Central memory CD8-positive, alpha-beta T cell (primary cell): ENCODE measurements around the gene CERCAM.
A peak's percentile ranks its signal among the peaks of the same experiment; 100 is the strongest.

Experiments
- ATAC-seq: fragments of 150-1000 bp; cut with Tn5 transposase; replicated peaks from 2 replicates; pipeline ENCODE4 v1.10.0; 2022; ENCODE audit warnings: mild to moderate bottlenecking, moderate FRiP score, moderate number of reproducible peaks; ENCODE audit not compliant: poor library complexity, severe bottlenecking; ENCODE audit errors: extremely low read depth
- DNase-seq, 2 donors: peaks; one replicate each; pipeline ENCODE4 v3.0.0; 2021; ENCODE audit warnings: low spot score in 2 of 2
- H3K27ac Mint-ChIP-seq: one replicate; pipeline ENCODE4 v1.8.0; 2022; ENCODE audit warnings: low read depth, mild to moderate bottlenecking, moderate library complexity, mixed read lengths
- H3K27me3 Mint-ChIP-seq: one replicate; pipeline ENCODE4 v1.8.0; 2022; ENCODE audit warnings: mixed read lengths
- H3K36me3 Mint-ChIP-seq: one replicate; pipeline ENCODE4 v1.8.0; 2022; ENCODE audit warnings: mild to moderate bottlenecking, moderate library complexity, mixed read lengths; ENCODE audit not compliant: insufficient read depth
- H3K4me1 Mint-ChIP-seq: one replicate; pipeline ENCODE4 v1.8.0; 2022; ENCODE audit warnings: mixed read lengths
- H3K4me3 Mint-ChIP-seq: one replicate; pipeline ENCODE4 v1.8.0; 2022; ENCODE audit warnings: mild to moderate bottlenecking, moderate library complexity, mixed read lengths
- H3K9me3 Mint-ChIP-seq: one replicate; pipeline ENCODE4 v1.8.0; 2022; ENCODE audit warnings: mixed read lengths

Gene CERCAM, protein sequence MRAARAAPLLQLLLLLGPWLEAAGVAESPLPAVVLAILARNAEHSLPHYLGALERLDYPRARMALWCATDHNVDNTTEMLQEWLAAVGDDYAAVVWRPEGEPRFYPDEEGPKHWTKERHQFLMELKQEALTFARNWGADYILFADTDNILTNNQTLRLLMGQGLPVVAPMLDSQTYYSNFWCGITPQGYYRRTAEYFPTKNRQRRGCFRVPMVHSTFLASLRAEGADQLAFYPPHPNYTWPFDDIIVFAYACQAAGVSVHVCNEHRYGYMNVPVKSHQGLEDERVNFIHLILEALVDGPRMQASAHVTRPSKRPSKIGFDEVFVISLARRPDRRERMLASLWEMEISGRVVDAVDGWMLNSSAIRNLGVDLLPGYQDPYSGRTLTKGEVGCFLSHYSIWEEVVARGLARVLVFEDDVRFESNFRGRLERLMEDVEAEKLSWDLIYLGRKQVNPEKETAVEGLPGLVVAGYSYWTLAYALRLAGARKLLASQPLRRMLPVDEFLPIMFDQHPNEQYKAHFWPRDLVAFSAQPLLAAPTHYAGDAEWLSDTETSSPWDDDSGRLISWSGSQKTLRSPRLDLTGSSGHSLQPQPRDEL

DNA sequence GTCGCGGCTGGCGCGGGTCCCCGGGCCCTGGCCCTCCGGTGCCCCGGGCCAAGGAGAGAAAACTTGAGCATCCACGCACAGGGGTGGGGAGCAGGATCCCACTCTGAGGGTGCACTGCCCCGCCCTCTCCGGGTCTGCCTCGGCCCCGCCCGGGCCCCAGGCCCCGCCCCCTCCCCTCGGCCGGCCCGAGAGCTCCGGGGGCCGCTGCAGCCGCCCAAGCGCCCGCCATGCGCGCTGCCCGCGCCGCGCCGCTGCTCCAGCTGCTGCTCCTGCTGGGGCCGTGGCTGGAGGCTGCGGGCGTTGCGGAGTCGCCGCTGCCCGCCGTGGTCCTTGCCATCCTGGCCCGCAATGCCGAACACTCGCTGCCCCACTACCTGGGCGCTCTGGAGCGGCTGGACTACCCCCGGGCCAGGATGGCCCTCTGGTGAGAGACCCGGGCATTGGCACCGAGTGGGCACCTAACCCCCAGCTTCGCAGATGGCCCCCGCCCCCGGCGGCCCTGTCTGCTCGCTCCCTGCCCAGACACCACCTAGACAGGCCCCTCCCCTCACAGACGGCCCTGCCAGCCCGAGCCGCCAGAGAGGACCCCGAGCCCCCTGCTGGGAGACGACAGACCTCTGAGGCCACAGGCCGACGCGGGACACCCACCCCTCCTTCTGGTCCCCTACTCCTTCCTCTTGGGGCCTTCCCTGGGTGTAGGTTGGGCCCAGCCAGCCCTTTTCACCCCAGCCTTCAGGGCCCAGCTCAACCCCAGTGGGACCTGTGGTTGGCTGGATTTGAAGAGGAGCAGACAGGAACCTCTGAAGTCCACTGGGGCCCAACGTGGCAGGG, at the start of gene CERCAM:
TSS of gene CERCAM (plus strand) at position 207 of the 831 bp plus-strand sequence. CDS start at position 228, 21 bp downstream.
- peak; percentile 74 for ATAC-seq
- H3K4me3 Mint-ChIP-seq = peak within 1 kb of the TSS; percentile 80
- peak; percentile 17 to 23 for DNase-seq
- peaks cover 24% of the 10 kb centered on the region for H3K27me3 Mint-ChIP-seq
- H3K27ac Mint-ChIP-seq = peak within 1 kb of the TSS; percentile 25
- no peaks in the 10 kb centered on the region for H3K4me1 Mint-ChIP-seq
- H3K36me3 Mint-ChIP-seq = peaks cover 3% of the 10 kb centered on the region
- H3K9me3 Mint-ChIP-seq = no peaks in the 10 kb centered on the region

DNA sequence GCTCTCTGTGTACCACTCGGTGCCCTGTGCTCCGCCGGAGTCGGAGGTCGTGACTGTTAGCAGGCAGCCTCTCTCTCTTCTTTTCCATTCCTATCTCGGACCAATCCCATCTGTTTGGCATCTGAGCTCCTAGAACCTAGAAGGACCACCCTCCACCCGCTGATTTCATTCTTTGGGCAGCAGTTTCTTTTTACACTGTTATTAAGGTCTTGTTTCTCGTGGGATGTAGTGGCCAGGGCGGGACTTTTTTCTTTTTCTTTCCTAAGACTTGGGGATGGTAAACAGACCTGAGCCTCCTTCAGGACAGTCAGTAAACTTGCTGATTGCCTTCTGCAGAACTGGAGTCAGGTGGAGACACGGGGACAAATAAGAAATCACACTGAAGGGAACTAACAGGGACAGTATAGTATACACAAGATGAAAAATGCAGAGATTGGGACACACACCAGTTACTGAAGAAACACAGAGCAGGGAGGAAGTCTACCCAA, 49.0 kb upstream of the CERCAM start:
- ATAC-seq = no peak
- Mint-ChIP-seq H3K9me3 (no peaks in the 10 kb centered on the region), H3K27me3 (peaks cover 10% of the 10 kb centered on the region), H3K27ac (peak overlapping the region; percentile 95), H3K36me3 (peaks cover 4% of the 10 kb centered on the region), H3K4me1 (peaks cover 34% of the 10 kb centered on the region), H3K4me3 (peak overlapping the region; percentile 93)
- no peak for DNase-seq

DNA sequence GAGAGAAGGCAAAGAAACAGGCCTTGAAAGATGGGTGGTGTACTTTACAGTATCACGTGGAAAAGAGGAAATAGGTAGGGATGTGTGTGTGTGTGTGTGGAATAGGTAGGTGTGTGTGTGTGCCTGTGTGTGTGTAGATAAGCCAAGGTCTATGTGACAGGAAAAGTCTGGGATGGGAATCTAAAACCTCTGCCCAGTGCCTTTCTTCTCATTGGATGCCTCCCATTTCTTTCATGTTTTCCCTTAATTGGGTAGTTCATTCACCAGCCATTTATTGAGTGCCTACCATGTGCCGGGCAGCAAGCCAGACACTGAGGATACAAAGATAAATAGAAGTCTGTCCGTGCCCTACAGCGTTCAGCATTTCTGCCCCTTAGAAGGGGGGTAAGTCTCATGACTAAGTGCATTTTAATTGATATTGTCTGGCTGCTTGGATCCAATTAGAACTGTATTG, 48.4 kb upstream of the CERCAM start:
- Mint-ChIP-seq H3K27me3 (peaks cover 4% of the 10 kb centered on the region), H3K4me1 (peaks cover 34% of the 10 kb centered on the region), H3K27ac (peak overlapping the region; percentile 95), H3K4me3 (peak overlapping the region; percentile 93), H3K9me3 (no peaks in the 10 kb centered on the region), H3K36me3 (peaks cover 4% of the 10 kb centered on the region)
- DNase-seq = no peak
- ATAC-seq = no peak

DNA sequence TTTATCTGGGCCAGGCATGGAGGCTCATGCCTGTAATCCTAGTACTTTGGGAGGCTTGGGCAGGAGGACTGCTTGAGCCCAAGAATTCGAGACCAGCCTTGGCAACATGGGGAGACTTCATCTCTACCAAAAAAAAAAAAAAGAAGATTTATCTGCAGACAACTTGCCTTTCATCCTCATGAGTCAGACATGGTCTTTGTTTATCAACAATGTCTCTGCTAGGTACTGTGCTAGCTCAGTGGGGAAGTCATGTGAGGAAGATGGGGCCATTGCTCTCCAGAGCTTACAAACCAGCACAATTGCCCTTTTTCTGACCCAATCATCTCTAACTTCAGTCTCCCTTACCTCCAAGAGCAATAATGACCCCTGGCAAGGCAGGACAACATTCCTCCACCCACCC, 47.9 kb upstream of the CERCAM start:
- peak overlapping the region; percentile 93 for H3K4me3 Mint-ChIP-seq

DNA sequence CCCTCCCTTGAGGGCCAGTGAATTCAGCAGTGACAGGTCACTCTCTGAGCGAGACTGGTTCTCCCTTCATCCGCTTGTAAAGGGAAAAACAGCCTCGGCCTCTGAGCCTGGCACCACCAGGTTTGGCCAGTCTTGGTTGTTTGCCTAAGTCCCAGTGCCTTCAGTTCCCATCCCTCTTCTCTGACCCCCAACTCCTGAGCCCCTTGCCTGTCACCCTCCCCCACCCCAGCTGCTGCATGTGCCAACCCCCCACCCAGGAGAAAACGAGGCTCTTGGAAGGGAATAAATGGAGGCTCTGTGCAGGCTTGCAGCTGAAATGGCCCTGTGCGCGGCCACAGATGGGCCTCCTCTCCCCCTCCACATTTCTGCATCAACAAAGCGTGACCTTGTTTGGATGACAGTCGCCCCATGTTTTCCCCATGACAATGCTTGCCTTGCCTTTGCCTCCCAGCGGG, 46.4 kb upstream of the CERCAM start:
- Mint-ChIP-seq H3K4me1 (peaks cover 34% of the 10 kb centered on the region), H3K36me3 (peaks cover 22% of the 10 kb centered on the region), H3K4me3 (no peak overlapping the region), H3K9me3 (no peaks in the 10 kb centered on the region), H3K27ac (no peak overlapping the region), H3K27me3 (no peaks in the 10 kb centered on the region)
- ATAC-seq = no peak
- no peak for DNase-seq

More for the DNA sequence above, 47.9 kb upstream of the CERCAM start:
- Mint-ChIP-seq H3K4me1 (peaks cover 34% of the 10 kb centered on the region), H3K27ac (no peak overlapping the region), H3K9me3 (no peaks in the 10 kb centered on the region), H3K27me3 (no peaks in the 10 kb centered on the region), H3K36me3 (peaks cover 8% of the 10 kb centered on the region)
- DNase-seq = no peak
- ATAC-seq = no peak

DNA sequence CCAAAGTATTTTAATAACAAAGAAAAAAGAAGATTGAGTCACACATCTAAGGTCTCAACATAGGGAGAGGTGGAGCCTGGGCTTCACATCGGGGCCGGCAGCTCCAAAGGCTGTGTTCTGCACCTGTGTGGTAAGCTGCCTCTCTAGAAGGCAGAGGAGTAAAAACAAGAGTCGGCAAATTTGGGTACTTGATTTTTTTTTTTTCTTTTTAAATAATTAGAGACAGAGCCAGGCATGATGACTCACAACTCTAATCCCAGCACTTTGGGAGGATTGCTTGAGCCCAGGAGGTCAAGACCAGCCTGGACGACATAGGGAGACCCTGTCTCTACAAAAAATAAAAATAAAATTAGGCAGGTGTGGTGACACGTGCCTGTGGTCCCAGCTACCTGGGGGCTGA, 44.8 kb upstream of the CERCAM start:
- ATAC-seq (no peak), DNase-seq (no peak)
- no peak overlapping the region for H3K27ac Mint-ChIP-seq
- peaks cover 27% of the 10 kb centered on the region for H3K36me3 Mint-ChIP-seq
- H3K4me1 Mint-ChIP-seq = peaks cover 26% of the 10 kb centered on the region
- H3K27me3 Mint-ChIP-seq = no peaks in the 10 kb centered on the region
- no peak overlapping the region for H3K4me3 Mint-ChIP-seq
- no peaks in the 10 kb centered on the region for H3K9me3 Mint-ChIP-seq

DNA sequence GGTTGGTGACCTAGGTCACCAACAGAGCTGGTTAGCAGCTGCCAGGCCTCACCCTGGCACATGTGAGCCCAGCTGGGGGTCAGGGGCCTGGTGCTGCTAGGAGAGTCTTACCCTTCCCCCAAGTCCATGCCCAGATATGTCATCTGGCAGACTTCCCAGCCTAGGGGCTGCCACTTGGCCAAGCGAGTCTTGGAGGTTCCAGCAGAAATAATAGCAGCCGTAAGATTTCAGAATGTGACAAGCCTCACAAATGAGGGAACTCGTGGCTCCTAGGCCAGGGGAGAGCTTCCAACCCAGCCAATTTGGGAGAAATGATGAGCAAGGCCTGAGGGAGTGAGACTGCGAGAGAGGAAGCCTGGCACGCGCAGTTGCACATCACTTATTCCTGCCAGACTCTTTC, 38.4 kb upstream of the CERCAM start:
- ATAC-seq (no peak), DNase-seq (no peak)
- Mint-ChIP-seq H3K4me1 (peaks cover 6% of the 10 kb centered on the region), H3K36me3 (peaks cover 35% of the 10 kb centered on the region), H3K27me3 (no peaks in the 10 kb centered on the region), H3K27ac (no peak overlapping the region), H3K9me3 (no peaks in the 10 kb centered on the region), H3K4me3 (no peak overlapping the region)

DNA sequence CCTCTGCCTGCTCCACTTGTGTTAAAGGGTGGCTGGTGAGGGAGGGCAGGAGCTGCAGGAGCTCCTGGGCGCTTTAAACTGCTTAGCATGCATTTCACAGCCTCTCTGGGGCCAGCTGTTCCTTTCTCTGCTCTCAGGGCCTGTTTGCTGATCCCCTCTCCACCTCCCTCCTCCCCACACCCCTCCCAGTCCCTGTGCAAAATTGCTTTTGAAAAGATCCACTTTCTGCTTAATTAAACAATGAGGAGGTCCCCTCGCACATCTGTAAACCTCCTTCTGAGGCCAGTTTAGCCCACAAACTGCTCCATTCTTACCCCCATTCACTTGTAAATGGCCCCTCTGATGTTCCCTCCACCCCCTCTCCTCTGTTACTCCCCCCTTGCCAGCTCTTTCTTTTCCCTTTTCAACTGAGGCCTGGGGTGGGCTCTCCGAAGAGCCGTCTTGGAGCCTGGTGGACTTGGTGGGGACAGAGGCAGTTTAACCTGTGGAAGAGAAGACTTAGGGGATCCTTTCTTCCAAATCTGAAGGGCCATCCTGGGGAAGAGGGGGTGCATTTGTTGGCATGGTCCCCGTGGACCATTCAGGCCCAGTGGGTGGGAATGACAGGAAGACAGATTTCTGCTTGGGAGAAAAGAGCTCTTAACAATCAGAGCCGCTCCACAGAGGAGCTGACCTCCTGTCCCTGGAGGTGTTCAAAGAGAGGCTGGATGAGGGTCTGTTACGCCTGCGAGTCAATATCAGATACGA, 37.5 kb upstream of the CERCAM start:
- H3K27me3 Mint-ChIP-seq = no peaks in the 10 kb centered on the region
- no peak overlapping the region for H3K4me3 Mint-ChIP-seq
- peaks cover 6% of the 10 kb centered on the region for H3K4me1 Mint-ChIP-seq
- H3K9me3 Mint-ChIP-seq = no peaks in the 10 kb centered on the region
- ATAC-seq = no peak
- peaks cover 27% of the 10 kb centered on the region for H3K36me3 Mint-ChIP-seq
- H3K27ac Mint-ChIP-seq = no peak overlapping the region
- no peak for DNase-seq

DNA sequence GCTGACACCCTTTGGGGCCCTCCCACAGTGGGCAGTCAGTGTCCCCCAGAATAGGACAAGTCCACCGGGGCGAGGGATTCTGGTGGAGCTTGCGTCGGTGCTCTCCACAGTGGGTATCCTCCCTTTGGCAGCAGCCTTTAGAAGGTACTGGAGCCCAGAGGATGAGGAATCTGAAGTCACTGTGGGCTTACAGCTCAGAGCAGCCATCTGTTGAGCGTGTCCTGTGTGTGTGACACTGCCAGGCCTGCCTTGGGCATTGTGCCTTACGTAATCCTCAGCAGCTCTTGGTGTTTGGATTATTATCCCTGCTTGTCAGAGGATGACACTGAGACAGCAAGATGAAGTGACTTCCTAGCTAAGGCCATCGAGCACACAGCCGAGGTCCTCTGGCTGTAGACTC, 36.9 kb upstream of the CERCAM start:
- peaks cover 6% of the 10 kb centered on the region for H3K4me1 Mint-ChIP-seq
- H3K36me3 Mint-ChIP-seq = peaks cover 23% of the 10 kb centered on the region
- H3K27ac Mint-ChIP-seq = no peak overlapping the region
- no peaks in the 10 kb centered on the region for H3K9me3 Mint-ChIP-seq
- DNase-seq (no peak), ATAC-seq (no peak)
- H3K4me3 Mint-ChIP-seq = no peak overlapping the region
- H3K27me3 Mint-ChIP-seq = no peaks in the 10 kb centered on the region

DNA sequence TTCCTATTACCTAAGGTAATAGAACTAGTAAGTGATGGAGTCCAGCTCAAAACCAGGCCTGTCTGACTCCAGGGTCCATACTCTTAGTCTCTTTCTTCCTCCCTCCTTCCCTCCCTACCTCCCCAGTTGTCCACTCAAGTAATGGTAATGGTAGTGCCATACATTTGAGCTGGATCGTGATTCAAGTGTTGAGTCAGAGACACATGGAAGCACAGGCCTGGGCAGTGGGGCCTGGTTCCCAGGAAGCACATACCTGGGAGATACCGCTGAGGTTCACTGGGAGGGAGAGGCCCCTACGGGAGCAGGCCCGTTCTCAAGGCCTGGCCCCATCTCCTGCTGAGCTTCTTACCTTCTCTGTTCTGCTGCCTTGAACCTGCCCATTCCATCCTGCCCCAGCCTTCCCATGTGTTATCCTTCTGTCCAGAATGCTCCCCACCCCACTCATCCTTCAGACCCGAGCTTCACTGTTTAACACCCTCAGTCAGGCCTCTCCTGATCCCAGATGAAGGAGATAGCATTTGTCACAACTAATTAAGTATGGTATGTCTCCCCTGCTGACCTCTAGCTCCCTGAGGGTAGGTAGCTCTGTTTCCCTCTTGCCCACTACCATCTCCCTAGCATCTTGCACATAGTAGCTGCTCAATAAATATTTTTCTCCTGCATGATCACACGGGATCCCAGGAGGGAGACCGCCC, 35.7 kb upstream of the CERCAM start:
- Mint-ChIP-seq H3K4me3 (no peak overlapping the region), H3K27ac (no peak overlapping the region), H3K4me1 (peaks cover 6% of the 10 kb centered on the region), H3K27me3 (no peaks in the 10 kb centered on the region), H3K36me3 (peaks cover 15% of the 10 kb centered on the region), H3K9me3 (no peaks in the 10 kb centered on the region)
- DNase-seq (no peak), ATAC-seq (no peak)

DNA sequence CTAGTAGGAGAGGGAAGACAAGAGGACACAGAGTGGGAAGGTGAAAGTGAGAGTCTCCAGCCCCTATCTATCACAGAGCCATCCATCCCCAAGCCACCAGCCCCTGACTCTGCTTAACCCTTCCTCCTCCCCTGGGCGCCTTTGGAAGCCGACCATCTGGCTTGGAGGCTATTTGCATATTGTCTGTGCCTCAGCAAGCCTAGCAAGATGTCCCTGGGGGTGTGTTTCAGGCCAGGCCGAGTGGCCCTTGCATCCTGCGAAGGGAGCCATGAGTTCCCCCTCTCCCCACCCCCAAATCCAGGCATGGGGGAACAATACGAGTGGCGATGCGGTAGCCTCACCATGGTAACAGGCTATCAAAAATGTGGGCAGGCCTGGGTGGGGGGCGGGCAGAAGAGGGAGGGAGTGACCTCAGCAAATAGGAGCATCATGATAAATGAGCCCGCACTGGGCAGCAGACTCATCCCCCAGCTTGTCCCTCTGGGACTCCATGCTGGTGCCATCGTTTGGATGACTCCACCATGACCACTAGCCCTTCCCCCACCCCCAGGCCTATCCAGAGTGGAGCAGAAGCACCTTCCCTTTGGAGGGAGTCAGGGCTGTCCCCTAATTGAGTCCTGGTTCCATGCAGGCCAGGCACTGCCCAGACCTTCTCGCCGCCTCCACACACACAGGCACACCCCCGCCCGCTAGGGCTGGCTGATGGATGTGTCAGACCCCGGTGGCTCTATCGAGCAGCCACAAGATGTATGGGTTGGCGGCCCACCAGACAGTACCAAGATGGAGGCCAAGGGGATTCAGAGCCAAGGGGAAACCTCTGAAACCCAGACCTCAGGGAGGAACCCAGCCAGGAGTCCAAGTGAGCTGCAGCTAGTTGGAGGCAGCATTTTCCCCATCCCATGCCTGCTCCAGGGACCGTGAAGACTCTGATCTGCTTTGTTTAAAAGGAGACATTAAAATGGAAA, 34.9 kb upstream of the CERCAM start:
- Mint-ChIP-seq H3K9me3 (no peaks in the 10 kb centered on the region), H3K27me3 (no peaks in the 10 kb centered on the region), H3K4me3 (no peak overlapping the region), H3K27ac (no peak overlapping the region), H3K36me3 (peaks cover 15% of the 10 kb centered on the region), H3K4me1 (peaks cover 6% of the 10 kb centered on the region)
- no peak for DNase-seq
- no peak for ATAC-seq
